Stomach smooth muscle (tissue), 2 donors: ENCODE measurements around the gene IGF2R.

Experiments used
- H3K27ac ChIP-seq: one replicate; pipeline ENCODE4 v1.7.0; 2013; ENCODE audit warnings: mild to moderate bottlenecking, low read length, inconsistent platforms
- H3K27me3 ChIP-seq, 2 donors: one replicate each; pipeline ENCODE4 v1.7.0; 2013; ENCODE audit warnings: low read length in 2 of 2; ENCODE audit not compliant: insufficient read depth in 2 of 2, control insufficient read depth in 1 of 2
- H3K36me3 ChIP-seq, 2 donors: one replicate each; pipeline ENCODE4 v1.7.0; 2013; ENCODE audit warnings: low read length in 2 of 2; ENCODE audit not compliant: control insufficient read depth in 2 of 2, insufficient read depth in 2 of 2
- H3K4me1 ChIP-seq: one replicate; pipeline ENCODE4 v1.7.0; 2013; ENCODE audit warnings: low read length; ENCODE audit not compliant: control insufficient read depth, insufficient read depth
- H3K4me3 ChIP-seq, 2 donors: one replicate each; pipeline ENCODE4 v1.7.0; 2013; ENCODE audit warnings: low read length in 2 of 2
- H3K9ac ChIP-seq, 2 donors: one replicate each; pipeline ENCODE4 v1.7.0; 2013; ENCODE audit warnings: low read length in 2 of 2, mild to moderate bottlenecking in 1 of 2
- H3K9me3 ChIP-seq, 2 donors: one replicate each; pipeline ENCODE4 v1.7.0; 2013; ENCODE audit warnings: low read length in 2 of 2; ENCODE audit not compliant: control insufficient read depth in 2 of 2
- donor health status: healthy.
- donor health status: Pancreatic carcinoma.

IGF2R gene

DNA sequence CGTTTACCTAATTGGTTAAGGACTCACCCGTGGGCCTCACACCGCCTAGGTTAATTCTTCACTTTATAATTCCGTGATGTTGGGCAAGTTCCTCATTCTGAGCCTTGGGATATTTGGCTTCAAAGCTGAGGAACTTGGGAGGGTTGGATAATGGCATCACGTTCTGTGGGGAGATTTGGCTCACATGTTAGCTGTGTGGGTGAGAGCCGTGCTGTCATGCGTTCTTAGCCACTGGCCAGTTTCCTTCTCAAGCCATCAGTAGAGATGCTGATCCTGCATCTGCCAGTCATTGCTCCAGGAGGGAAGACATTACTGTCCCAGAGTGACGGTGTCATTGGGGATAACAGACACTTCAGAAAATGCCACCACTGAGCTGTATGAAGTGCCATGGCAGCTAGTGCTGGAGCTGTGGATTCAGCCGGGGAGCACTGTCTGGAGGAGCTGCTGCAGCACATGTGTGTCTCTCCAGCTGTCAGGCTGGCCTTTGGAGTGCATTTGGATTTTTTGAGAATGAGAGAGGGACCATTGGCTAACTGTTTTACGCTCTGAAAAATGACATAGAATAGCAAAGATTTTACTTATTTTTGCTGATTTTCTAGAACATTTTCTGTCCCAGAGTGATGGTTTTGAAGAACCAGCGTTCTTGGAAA, 16.5 kb downstream of the IGF2R start:
- no peak overlapping the region for H3K27ac ChIP-seq
- no peak overlapping the region for H3K9ac ChIP-seq
- H3K4me1 ChIP-seq, result peaks cover 24% of the 10 kb centered on the region
- H3K36me3 ChIP-seq, result no peaks in the 10 kb centered on the region
- no peaks in the 10 kb centered on the region for H3K27me3 ChIP-seq
- H3K4me3 ChIP-seq, result no peak overlapping the region
- no peaks in the 10 kb centered on the region for H3K9me3 ChIP-seq

DNA sequence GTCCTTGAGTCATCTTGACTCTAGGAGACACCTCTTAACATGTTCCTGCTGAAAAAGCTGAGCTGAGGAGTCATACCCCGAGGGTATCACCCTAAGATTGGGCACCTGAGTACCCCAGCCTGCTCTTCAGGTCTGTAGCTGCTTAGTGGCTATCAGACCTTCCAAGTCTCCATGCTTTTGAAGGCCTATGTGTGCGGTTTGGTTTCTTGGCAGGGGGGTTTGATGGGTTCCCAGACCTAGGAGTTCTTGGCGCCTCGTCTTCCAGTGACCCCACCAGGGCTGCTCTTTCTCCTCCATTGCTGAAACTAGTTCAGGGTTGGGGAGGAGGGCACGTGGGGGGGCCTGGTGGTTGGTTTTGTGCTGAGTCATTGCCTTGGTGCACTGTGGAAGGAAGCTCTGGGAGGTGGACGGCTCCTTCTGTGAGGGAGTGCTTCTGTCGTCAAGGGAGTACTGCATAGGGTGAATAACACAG, 20.1 kb downstream of the IGF2R start:
- peaks cover 0 to 4% of the 10 kb centered on the region in 2 donors for H3K36me3 ChIP-seq
- no peaks in the 10 kb centered on the region for H3K27me3 ChIP-seq
- H3K27ac ChIP-seq, result no peak overlapping the region
- H3K4me1 ChIP-seq, result peaks cover 7% of the 10 kb centered on the region
- H3K9ac ChIP-seq, result no peak overlapping the region
- no peaks in the 10 kb centered on the region for H3K9me3 ChIP-seq
- no peak overlapping the region for H3K4me3 ChIP-seq

DNA sequence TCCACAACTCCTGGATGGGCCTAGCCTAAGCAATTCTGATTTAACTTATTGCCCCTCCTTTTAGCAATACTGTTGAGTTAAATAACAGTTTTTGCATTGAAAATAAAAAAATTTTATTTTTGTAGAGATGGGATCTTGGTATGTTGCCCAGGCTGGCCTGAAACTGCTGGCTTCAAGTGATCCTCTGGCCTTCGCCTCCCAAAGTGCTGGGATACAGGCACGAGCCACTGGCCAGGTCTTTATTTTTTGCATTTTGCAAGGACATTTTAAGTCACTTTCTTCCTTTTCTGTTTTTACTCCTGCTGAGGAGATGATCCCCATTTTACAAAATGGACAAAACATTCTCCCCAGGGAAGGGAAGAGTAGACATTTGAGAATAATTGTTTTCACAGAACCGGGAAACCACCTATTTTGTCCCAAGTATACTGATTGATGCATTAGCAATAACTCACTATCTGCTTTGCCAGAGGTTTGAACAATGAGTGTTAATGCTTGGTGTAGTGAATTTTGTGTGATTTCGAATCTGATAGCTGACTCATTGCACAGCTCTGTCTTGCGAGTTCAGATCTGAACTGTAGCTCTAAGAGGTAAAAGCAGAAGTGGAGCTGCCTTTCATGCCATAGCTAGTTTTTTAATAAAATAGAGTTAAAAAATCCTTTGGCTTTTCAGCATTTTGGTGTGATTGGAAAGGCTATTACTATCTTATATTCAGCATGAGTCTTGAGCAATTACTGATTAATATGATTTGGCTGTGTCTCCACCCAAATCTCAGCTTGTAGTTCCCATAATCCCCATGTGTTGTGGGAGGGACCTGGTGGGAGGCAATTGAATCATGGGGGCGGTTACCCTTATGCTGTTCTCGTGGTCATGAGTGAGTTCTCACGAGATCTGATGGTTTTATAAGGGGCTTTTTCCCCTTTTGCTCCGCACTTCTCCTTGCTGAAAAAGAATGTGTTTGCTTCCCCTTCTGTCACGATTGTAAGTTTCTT, 20.9 kb downstream of the IGF2R start:
- Histone ChIP-seq H3K9me3 (no peaks in the 10 kb centered on the region), H3K4me3 (no peak overlapping the region), H3K36me3 (peaks cover 0 to 4% of the 10 kb centered on the region in 2 donors), H3K27me3 (no peaks in the 10 kb centered on the region), H3K27ac (no peak overlapping the region), H3K9ac (no peak overlapping the region), H3K4me1 (peaks cover 7% of the 10 kb centered on the region)

DNA sequence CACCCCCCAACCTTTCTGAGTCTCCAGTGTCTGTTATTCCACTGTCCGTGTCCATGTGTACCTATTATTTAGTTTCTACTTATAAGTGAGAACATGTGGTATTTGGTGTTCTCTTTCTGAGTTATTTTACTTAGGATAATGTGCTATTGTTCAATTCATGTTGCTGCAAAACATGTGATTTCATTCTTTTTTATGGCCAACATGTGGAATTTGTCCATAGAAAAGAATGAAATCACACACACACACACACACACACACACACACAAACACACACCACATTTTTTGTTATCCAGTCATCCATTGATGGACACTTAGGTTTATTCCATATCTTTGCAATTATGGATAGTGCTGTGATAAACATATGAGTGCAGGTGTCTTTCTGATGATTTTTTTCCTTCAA, 23.5 kb downstream of the IGF2R start:
- Histone ChIP-seq H3K9ac (no peak overlapping the region), H3K27me3 (no peaks in the 10 kb centered on the region), H3K36me3 (peaks cover 0 to 4% of the 10 kb centered on the region in 2 donors), H3K9me3 (no peaks in the 10 kb centered on the region), H3K4me1 (peaks cover 4% of the 10 kb centered on the region), H3K27ac (no peak overlapping the region), H3K4me3 (no peak overlapping the region)

DNA sequence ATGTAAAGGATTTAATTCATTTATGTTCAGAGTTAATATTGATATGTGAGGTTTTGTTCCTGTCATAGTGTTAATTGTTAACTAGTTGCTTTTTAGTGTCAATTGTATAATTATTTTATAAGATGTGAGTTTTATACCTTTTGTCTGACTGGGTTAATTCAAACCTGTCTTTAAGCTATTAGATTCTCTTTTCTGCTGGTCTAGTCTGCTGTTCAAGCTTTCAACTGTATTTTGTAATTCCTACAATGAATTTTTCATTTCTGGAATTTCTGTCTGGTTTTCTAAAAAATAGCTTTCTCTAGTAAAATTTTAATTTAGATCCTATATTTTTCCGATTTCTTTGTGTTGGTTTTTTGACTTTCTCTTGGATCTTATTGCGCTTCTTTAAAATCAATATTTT, 26.5 kb downstream of the IGF2R start:
- Histone ChIP-seq H3K27ac (no peak overlapping the region), H3K36me3 (peaks cover 4% of the 10 kb centered on the region in 2 donors), H3K9me3 (no peaks in the 10 kb centered on the region), H3K4me1 (no peaks in the 10 kb centered on the region), H3K27me3 (no peaks in the 10 kb centered on the region), H3K4me3 (no peak overlapping the region), H3K9ac (no peak overlapping the region)

GRCh38 chr6:159996087-159996622, 27.3 kb downstream of the IGF2R start:
- H3K4me1 ChIP-seq, result no peaks in the 10 kb centered on the region
- H3K27me3 ChIP-seq, result no peaks in the 10 kb centered on the region
- H3K4me3 ChIP-seq, result no peak overlapping the region
- no peak overlapping the region for H3K9ac ChIP-seq
- H3K27ac ChIP-seq, result no peak overlapping the region
- H3K36me3 ChIP-seq, result peaks cover 4% of the 10 kb centered on the region in 2 donors
- no peaks in the 10 kb centered on the region for H3K9me3 ChIP-seq

DNA sequence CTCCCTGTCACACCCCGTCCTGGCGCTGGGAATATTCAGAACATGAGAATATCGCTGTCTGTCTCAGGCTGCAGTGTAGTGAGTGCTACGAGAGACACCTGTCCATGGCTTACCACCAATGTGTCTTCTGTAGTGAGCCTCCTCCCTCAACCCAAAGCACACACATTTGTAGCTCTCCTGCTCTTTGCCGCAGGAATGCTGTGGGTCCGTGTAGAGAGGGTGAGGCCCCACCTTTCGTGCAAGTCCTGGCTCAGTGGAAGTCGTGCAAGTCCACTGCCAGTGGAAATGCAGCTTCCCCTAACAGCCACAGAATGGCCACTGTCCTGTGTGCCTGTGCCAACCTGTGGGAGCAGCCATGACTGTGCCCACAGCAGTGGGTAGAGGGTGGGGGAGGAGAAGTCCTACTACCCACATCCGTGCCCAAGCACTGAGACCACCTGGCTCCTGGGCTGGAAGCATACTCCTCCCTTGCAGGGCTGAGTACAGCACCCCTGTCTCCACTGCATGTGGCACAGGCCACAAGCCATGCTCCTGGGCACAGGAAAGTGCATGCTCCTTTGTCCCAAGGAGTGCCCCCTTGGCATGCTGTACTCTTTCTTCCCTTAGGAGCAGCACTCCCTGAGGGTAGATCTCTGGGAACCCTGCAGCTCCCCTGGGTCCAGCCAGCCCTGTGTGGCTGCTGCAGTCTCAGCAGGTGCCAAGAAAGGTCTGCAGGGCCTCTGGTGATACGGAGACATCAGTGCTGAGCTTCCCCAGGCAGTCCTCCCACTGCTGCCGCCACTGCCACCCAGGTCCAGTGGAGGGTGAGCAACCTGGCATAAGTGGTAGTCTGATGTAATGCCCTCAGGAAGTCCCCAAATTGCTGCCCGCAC, 28.0 kb downstream of the IGF2R start:
- Histone ChIP-seq H3K27ac (no peak overlapping the region), H3K36me3 (peaks cover 1 to 4% of the 10 kb centered on the region in 2 donors), H3K9ac (no peak overlapping the region), H3K9me3 (no peaks in the 10 kb centered on the region), H3K4me1 (no peaks in the 10 kb centered on the region), H3K27me3 (no peaks in the 10 kb centered on the region), H3K4me3 (no peak overlapping the region)

GRCh38 chr6:159997498-159998101, 28.7 kb downstream of the IGF2R start:
- no peak overlapping the region for H3K9ac ChIP-seq
- H3K4me1 ChIP-seq, result no peaks in the 10 kb centered on the region
- no peaks in the 10 kb centered on the region for H3K27me3 ChIP-seq
- H3K27ac ChIP-seq, result no peak overlapping the region
- H3K4me3 ChIP-seq, result no peak overlapping the region
- H3K9me3 ChIP-seq, result no peaks in the 10 kb centered on the region
- peaks cover 0 to 4% of the 10 kb centered on the region in 2 donors for H3K36me3 ChIP-seq

DNA sequence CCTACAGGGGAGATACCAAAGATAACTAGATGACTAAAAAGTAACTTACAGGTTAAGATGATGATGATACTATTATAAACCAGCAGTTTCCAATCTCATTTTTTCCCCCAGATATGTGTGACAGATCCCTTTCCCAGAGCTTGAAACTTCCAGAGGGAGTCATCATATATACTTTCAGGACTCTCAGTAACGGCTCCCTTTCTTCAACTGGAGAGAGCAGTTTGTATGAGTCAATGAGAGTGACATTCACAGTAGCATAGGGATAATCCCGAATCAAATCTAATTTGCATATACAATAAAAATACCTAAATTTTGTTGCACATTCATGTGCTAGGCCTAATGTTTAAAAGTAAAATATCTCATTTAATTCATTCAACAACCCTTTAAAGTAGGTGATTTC, 29.7 kb downstream of the IGF2R start:
- Histone ChIP-seq H3K9me3 (no peaks in the 10 kb centered on the region), H3K4me3 (no peak overlapping the region), H3K36me3 (peaks cover 0 to 4% of the 10 kb centered on the region in 2 donors), H3K27me3 (no peaks in the 10 kb centered on the region), H3K4me1 (no peaks in the 10 kb centered on the region), H3K27ac (no peak overlapping the region), H3K9ac (no peak overlapping the region)

GRCh38 chr6:159999240-159999671, 30.4 kb downstream of the IGF2R start:
- peaks cover 0 to 4% of the 10 kb centered on the region in 2 donors for H3K36me3 ChIP-seq
- H3K9me3 ChIP-seq, result no peaks in the 10 kb centered on the region
- H3K4me3 ChIP-seq, result no peak overlapping the region
- H3K27ac ChIP-seq, result no peak overlapping the region
- H3K9ac ChIP-seq, result no peak overlapping the region
- H3K27me3 ChIP-seq, result no peaks in the 10 kb centered on the region
- H3K4me1 ChIP-seq, result no peaks in the 10 kb centered on the region
